Activated CD8-positive, alpha-beta T cell treated with anti-CD3 and anti-CD28 coated beads, Interleukin-2, amount 10 ng/mL, durations not matched to agents 7 days and 5 days (primary cell): ENCODE data around the gene TAF6L. TPM values are rescaled to one million over a fixed set of nuclear protein-coding genes. Genes with fewer than 3 reads are reported as not detected.

ENCODE experiments used
- ATAC-seq: fragments of 150-1000 bp; cut with Tn5 transposase; one replicate; pipeline ENCODE4 v1.10.0; 2021; ENCODE audit warnings: moderate library complexity
- CTCF ChIA-PET: fragments of 350-600 bp; sonication (Branson Sonifier 250); formaldehyde crosslinking; loops from one replicate; lab custom pipeline; 2021; ENCODE audit warnings: antibody characterized with exemption; lab: Charles Lee
- POLR2A ChIA-PET: fragments of 350-600 bp; sonication (Branson Sonifier 250); formaldehyde crosslinking; loops from one replicate; lab custom pipeline; 2021; ENCODE audit warnings: antibody characterized with exemption; lab: Charles Lee
- DNase-seq: peaks from one replicate; pipeline ENCODE4 v3.0.0-alpha.2; 2020
- H3K27ac Mint-ChIP-seq: one replicate; pipeline ENCODE4 v1.8.0; 2021; ENCODE audit warnings: mild to moderate bottlenecking, mixed read lengths
- H3K27me3 Mint-ChIP-seq: one replicate; pipeline ENCODE4 v1.8.0; 2021; ENCODE audit warnings: low read depth, mixed read lengths
- H3K36me3 Mint-ChIP-seq: one replicate; pipeline ENCODE4 v1.8.0; 2021; ENCODE audit warnings: low read depth, mixed read lengths
- H3K4me1 Mint-ChIP-seq: one replicate; pipeline ENCODE4 v1.8.0; 2021; ENCODE audit warnings: low read depth, mixed read lengths
- H3K4me3 Mint-ChIP-seq: one replicate; pipeline ENCODE4 v1.8.0; 2021; ENCODE audit warnings: mild to moderate bottlenecking, mixed read lengths
- H3K9me3 Mint-ChIP-seq: one replicate; pipeline ENCODE4 v1.8.0; 2022; ENCODE audit warnings: mixed read lengths; ENCODE audit not compliant: insufficient read depth
- microRNA-seq: library from miRNA; unstranded; fragments of <30 nt; microRNA quantifications from one replicate; pipeline ENCODE4 v1.2.0, GENCODE V29; 2022
- total RNA-seq, 2 experiments: library from RNA; stranded (reverse); gene quantifications; one replicate each; pipeline ENCODE4 v1.2.3, GENCODE V29; 2021

The TAF6L gene
- total RNA-seq, 2 experiments from 2014 or later, result 21.8 to 23.7 TPM

- Mint-ChIP-seq H3K4me1 (peaks cover 35% of the 10 kb centered on the region), H3K27ac (peak overlapping the region; percentile 98), H3K27me3 (no peaks in the 10 kb centered on the region), H3K36me3 (peaks cover 41% of the 10 kb centered on the region), H3K4me3 (peak overlapping the region; percentile 92), H3K9me3 (no peaks in the 10 kb centered on the region)
- ChIA-PET CTCF (interaction anchor here (0.6 to 2.4 kb wide), 6 partner anchors 10 to 848 kb away, joined by 3 to 32 read pairs (median 5); partner anchors contain the start of genes NXF1 and TMEM179B), POLR2A (interaction anchor here (0.6 to 5.8 kb wide), 20 partner anchors 7 to 165 kb away, joined by 3 to 93 read pairs (median 5); partner anchors contain the start of genes CSKMT, HNRNPUL2, LBHD1 and TAF6L)
- ATAC-seq, result no peak
- peak; percentile 38 for DNase-seq
Observed at GRCh38 chr11:62830904-62831519, 59.8 kb downstream of the TAF6L start.

DNA sequence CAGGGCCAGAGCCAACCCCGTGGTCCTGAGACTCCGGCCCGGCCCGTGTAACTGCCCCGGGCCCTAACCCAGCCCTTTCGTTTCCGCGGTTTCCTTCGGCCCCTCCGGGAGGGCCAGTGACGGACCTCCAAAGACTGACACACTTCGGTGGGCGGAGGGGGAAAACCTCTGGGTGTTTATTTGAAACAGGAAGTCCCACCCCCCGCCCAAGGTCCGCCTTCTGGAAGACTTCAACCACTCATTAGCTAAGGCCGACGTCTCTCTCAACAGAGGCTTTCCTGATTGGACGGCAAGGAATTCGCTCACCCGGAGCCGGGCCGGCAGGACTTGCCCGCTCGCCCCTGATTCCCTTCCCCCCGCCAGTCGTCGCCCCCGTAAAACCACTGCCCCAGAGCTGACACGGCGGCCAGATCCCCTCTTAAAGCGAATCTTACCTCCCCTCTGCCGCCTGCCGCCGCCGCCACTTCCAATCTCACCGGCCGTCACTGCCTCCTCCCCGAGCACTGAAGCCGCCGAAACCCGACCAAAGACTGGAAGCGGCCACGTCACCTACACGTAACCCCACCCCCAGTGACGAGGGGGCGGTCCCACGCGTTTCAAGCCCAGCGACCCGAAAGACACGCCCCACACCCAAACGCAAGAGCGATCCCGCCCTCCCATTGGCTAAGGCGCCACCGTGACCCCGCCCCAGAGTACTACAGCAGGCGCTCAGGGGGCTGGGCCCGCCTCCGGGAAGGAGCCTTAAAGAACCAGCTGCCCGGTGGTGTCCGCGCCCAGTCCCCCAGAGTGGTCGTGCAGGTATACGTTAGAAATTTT lies 60.5 kb downstream of the TAF6L start, which contains the start of gene STX5:
TSS of gene STX5 (minus strand) at position 532 of the 816 bp plus-strand sequence. CDS start 808 bp downstream, outside the sequence.
- no peaks in the 10 kb centered on the region for H3K9me3 Mint-ChIP-seq
- H3K36me3 Mint-ChIP-seq, result peaks cover 45% of the 10 kb centered on the region
- peak within 1 kb of the TSS; percentile 98 for H3K27ac Mint-ChIP-seq
- H3K4me1 Mint-ChIP-seq, result peaks cover 39% of the 10 kb centered on the region
- peak; percentile 100 for DNase-seq
- CTCF ChIA-PET, result interaction anchor here (0.6 to 2.4 kb wide), 9 partner anchors 9 to 848 kb away, joined by 3 to 32 read pairs (median 3); partner anchors contain the start of genes NXF1, SLC3A2 and TMEM179B
- POLR2A ChIA-PET, result interaction anchor here (0.6 to 3.1 kb wide), 24 partner anchors 8 to 1949 kb away, joined by 3 to 93 read pairs (median 5); partner anchors contain the start of genes CSKMT, HNRNPUL2, LBHD1 and TAF6L
- H3K4me3 Mint-ChIP-seq, result peak within 1 kb of the TSS; percentile 92
- no peaks in the 10 kb centered on the region for H3K27me3 Mint-ChIP-seq
- ATAC-seq, result peak; percentile 91

DNA sequence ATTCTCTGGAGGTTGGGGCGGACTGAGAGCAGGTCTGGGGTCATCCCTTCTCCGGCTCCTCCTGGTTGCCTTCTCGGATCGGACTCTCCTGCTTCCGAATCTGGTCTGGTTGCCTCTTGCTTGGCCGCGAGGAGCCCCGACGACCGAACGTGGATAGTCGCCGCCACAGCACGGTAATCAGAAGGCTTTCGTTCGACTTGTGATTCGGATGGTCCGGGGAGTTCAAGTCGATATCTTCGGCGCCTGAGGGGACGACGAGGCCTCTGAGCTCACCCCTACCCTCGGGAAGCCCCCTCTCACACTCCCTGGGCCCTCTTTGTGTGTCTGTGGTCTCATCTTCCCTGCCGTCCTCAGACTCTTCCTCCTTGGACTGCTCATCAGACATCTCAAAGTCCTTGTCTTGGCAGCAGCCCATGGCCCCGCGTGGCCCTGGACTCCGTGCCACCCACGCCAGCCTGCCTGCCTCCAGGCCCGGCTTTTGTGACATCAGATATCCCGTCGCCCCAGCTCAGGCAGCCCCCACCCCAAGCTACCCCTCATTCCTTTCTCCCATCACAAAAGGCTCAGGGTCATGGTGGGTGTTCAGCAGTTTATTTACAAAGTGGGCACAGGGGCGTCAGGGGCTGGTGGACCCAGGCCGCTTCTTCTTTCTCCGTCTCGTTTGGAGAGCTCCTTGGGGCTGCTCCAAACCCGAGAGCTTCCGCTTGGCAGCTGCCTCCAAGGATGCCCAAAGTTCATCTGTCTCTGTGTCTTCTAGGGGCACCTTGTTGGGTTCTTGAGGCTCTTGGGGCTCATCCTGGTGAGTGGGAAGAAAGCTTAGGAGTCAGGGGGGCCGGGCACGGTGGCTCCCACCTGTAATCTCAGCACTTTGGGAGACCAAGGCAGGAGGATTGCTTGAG lies 61.4 kb downstream of the TAF6L start, which contains the start of gene TEX54:
TSS of gene TEX54 (minus strand) at position 506 of the 899 bp plus-strand sequence.
- no peak for ATAC-seq
- CTCF ChIA-PET, result interaction anchor here (0.6 to 2.4 kb wide), 3 partner anchors 8 to 48 kb away, joined by 3 to 32 read pairs (median 6); partner anchors contain the start of genes SLC3A2 and TMEM179B
- Mint-ChIP-seq H3K4me3 (peak within 1 kb of the TSS; percentile 92), H3K27me3 (no peaks in the 10 kb centered on the region), H3K27ac (peak within 1 kb of the TSS; percentile 98), H3K36me3 (peaks cover 39% of the 10 kb centered on the region), H3K4me1 (peaks cover 42% of the 10 kb centered on the region), H3K9me3 (no peaks in the 10 kb centered on the region)
- DNase-seq, result no peak
- POLR2A ChIA-PET, result interaction anchor here (0.9 to 3.1 kb wide), 15 partner anchors 8 to 160 kb away, joined by 3 to 93 read pairs (median 5); partner anchors contain the start of genes HNRNPUL2, LBHD1, TAF6L and TMEM179B

- Mint-ChIP-seq H3K36me3 (peaks cover 45% of the 10 kb centered on the region), H3K4me3 (no peak overlapping the region), H3K27ac (no peak overlapping the region), H3K9me3 (no peaks in the 10 kb centered on the region), H3K4me1 (peaks cover 48% of the 10 kb centered on the region), H3K27me3 (no peaks in the 10 kb centered on the region)
- CTCF ChIA-PET, result interaction anchor here (3.3 kb wide), 1 partner anchor 49 kb away, joined by 12 read pairs; the partner anchor contains the start of gene TMEM179B
- no peak for ATAC-seq
- DNase-seq, result no peak
- POLR2A ChIA-PET, result interaction anchor here (0.9 to 1.2 kb wide), 3 partner anchors 19 to 1473 kb away, joined by 3 to 4 read pairs (median 3); no protein-coding TSS in a partner anchor
Observed at GRCh38 chr11:62835336-62835735, 64.1 kb downstream of the TAF6L start.

Small RNA genes lying within 50 kb of the gene (microRNA-seq; reads per million reads assigned to microRNA genes)
- gene MIR6514, result 3.4 reads per million
- not detected for gene MIR6748

Other genes with a start within 250 kb of the TAF6L start
- 100 to 1,000 TPM; 123 to 129 TPM for gene AHNAK, start 224.6 kb upstream of the TAF6L start, total RNA-seq
- gene EEF1G, start 197.5 kb upstream of the TAF6L start, total RNA-seq, result 1,000 to 10,000 TPM; 1,058 to 1,098 TPM
- 10 to 100 TPM; 22.2 to 25.0 TPM for gene TUT1, start 179.9 kb upstream of the TAF6L start, total RNA-seq
- 100 to 1,000 TPM; 249 to 273 TPM for gene MTA2, start 169.5 kb upstream of the TAF6L start, total RNA-seq
- gene EML3, start 158.6 kb upstream of the TAF6L start, total RNA-seq, result 100 to 1,000 TPM; 120 to 144 TPM
- 1 to 10 TPM; 1.3 to 2.0 TPM for gene ROM1, start 158.1 kb upstream of the TAF6L start, total RNA-seq
- gene B3GAT3, start 149.4 kb upstream of the TAF6L start, total RNA-seq, result 10 to 100 TPM; 63.0 to 64.8 TPM
- gene GANAB, start 124.8 kb upstream of the TAF6L start, total RNA-seq, result 100 to 1,000 TPM; 297 to 310 TPM
- gene INTS5, start 118.1 kb upstream of the TAF6L start, total RNA-seq, result 10 to 100 TPM; 28.9 to 29.2 TPM
- 100 to 1,000 TPM; 131 to 133 TPM for gene C11orf98, start 106.2 kb upstream of the TAF6L start, total RNA-seq
- gene CSKMT, start 106.1 kb upstream of the TAF6L start, total RNA-seq, result 10 to 100 TPM; 21.9 to 22.8 TPM
- gene UQCC3, start 99.7 kb upstream of the TAF6L start, total RNA-seq, result 1 to 10 TPM; 7.5 TPM
- gene LBHD1, start 99.1 kb upstream of the TAF6L start, total RNA-seq, result 10 to 100 TPM; 22.3 to 25.0 TPM
- 100 to 1,000 TPM; 107 to 118 TPM for gene UBXN1, start 92.3 kb upstream of the TAF6L start, total RNA-seq
- gene LRRN4CL, start 81.9 kb upstream of the TAF6L start, total RNA-seq, result under 1 TPM; 0.21 to 0.34 TPM
- gene BSCL2, start 64.0 kb upstream of the TAF6L start, total RNA-seq, result 10 to 100 TPM; 30.3 to 39.9 TPM
- gene GNG3, start 63.7 kb upstream of the TAF6L start, total RNA-seq, result not detected
- gene HNRNPUL2, start 43.9 kb upstream of the TAF6L start, total RNA-seq, result 10 to 100 TPM; 65.4 to 67.0 TPM
- gene TTC9C, start 42.9 kb upstream of the TAF6L start, total RNA-seq, result 10 to 100 TPM; 44.3 to 46.1 TPM
- 10 to 100 TPM; 12.4 to 12.8 TPM for gene ZBTB3, start 17.2 kb upstream of the TAF6L start, total RNA-seq
- 10 to 100 TPM; 89.7 to 96.6 TPM for gene POLR2G, start 9.8 kb upstream of the TAF6L start, total RNA-seq
- 10 to 100 TPM; 37.3 to 40.8 TPM for gene TMEM179B, start 16.0 kb downstream of the TAF6L start, total RNA-seq
- 10 to 100 TPM; 20.1 to 20.3 TPM for gene TMEM223, start 20.6 kb downstream of the TAF6L start, total RNA-seq
- 100 to 1,000 TPM; 110 to 111 TPM for gene NXF1, start 34.0 kb downstream of the TAF6L start, total RNA-seq
- gene STX5, start 60.7 kb downstream of the TAF6L start, total RNA-seq, result 10 to 100 TPM; 30.4 to 32.7 TPM
- gene TEX54, start 61.4 kb downstream of the TAF6L start, total RNA-seq, result not detected
- 10 to 100 TPM; 66.0 to 66.9 TPM for gene WDR74, start 68.2 kb downstream of the TAF6L start, total RNA-seq
- 100 to 1,000 TPM; 190 to 202 TPM for gene SLC3A2, start 109.5 kb downstream of the TAF6L start, total RNA-seq
- not detected for gene CHRM1, start 150.0 kb downstream of the TAF6L start, total RNA-seq
- gene SLC22A6, start 213.6 kb downstream of the TAF6L start, total RNA-seq, result not detected
- gene SLC22A8, start 244.4 kb downstream of the TAF6L start, total RNA-seq, result not detected